ENCODE results near the gene MTMR3.

MTMR3 gene

DNA sequence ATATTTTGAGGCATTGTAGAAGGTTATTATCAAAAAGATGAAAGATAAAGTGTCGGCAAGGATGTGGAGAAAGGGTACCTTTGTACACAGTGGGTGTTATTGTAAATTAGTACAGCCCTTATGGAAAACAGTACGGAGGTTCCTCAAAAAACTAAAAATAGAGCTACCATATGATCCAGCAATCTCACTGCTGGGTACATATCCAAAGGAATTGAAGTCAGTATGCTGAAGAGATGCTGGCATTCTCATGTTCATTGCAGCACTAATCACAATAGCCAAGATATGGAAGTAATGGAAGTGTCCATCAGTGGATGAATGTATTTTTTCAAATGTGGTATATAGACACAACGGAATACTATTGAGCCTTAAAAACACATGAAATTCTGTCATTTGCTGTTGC lies 15.1 kb upstream of the MTMR3 start:
- no peak overlapping the region for H3K4me3 ChIP-seq (ENCODE audit: low read depth, low read length)

DNA sequence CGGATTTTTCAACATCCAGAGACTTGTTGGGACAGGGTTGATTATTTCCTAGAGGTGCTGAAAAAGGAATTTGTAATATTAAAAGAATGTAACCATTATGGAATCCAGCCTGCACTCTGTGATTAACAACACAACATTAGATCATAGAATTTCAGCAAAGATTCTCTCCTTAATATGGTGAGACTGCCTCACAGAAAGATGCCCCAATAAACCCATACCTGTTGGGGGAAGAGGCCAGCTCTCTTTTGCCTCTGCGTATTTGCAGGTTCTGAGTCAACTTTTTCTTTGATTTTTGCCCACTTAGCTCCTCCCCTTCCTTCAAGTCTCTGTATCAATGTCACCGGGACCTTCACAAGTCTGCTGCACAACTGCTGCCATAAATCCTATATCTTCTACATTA lies 12.4 kb upstream of the MTMR3 start:
- no peak overlapping the region for H3K4me3 ChIP-seq (ENCODE audit: low read depth, low read length)

DNA sequence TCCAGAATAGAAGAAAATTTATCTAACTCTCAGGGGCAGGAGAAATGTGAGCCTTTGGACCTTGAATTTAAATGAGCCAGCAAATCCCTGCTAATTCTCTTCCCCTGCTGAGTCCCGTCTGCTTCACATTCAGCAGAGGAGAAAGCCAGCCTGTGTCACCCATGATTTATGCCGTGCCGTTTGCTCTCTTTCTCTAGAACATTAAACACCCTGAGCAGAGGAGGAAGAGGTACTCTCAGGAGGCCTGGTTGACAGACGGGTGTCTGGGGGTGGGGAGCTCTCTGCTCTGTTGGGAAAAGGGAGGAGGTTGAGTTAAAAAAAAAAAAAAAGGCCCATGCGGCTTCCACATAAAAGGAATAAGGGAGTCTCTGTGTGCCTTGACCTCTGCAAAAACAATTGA lies 11.3 kb upstream of the MTMR3 start:
- no peak overlapping the region for H3K4me3 ChIP-seq (ENCODE audit: low read depth, low read length)

DNA sequence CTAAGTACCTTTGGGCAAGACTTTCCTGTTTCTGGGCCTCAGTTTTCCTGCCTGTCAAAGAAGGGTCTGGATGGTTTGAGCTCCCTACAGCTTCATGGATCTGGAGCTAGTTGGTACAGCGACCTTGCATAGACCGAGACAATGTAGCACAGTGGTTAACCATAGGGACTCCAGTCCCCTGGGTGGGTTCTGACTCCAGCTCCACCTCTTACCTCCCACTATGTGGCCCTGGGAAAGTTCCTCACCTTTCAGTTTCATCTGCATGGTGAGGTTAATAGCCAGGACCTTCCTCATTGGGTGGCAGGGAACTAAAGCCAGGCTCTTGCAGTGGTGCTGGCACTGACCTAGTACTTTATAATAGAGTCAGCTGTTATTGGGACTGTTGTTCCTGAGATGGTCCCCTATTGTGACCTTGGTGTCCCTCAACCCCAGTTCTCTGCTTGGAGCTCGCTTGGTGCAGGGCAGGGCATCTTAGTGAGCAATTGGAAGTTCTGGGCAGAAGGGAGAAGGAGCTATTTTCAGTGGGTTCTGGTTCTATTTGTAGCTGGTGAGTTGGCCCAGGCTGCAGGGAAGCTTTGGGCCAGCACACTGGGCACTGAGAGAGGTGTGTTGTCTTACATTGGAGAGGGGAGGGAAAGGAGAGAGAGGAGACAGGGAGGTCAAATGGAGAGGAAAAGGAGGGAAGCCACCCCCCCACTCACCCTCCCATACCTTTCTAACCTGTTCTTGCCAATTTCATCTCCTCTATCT lies 10.7 kb upstream of the MTMR3 start:
- no peak overlapping the region for H3K4me3 ChIP-seq (ENCODE audit: low read depth, low read length)

DNA sequence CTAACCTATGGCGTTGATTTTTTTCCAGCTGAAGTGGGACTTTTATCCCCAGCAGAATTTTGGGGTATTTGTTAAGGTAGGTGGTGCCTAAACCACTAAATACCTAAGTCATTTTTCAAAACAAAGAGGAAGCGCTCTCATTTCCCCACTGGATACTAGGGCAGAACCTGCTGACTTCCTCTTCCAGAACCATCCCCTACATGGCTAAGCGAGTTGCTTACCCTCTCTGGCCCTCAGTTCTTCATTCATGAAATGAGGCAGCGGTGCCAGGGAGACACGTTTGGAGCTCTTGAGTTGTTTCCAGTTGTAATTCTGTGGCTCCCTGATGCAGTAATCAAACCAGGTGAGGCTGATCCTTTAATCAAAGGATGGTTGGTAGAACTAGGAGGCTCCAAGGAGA lies 10.0 kb upstream of the MTMR3 start:
- H3K4me3 ChIP-seq (ENCODE audit: low read depth, low read length): no peak overlapping the region

DNA sequence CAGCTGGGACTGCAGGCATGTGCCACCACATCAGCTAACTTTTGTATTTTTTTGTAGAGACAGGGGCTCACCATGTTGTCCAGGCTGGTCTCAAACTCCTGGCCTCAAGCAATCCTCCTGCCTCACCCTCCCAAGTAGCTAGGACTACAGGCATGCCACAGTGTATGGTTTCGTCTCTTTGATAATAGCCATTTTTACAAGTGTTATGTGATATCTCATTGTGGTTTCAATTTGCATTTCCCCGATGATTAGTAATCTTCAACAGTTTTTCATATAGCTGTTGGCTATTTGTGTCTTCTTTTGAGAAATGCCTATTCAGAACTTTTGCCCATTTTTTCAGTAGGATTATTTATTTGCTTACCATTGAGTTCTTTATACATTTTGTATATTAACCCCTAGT lies 9.0 kb upstream of the MTMR3 start:
- no peak overlapping the region for H3K4me3 ChIP-seq (ENCODE audit: low read depth, low read length)

DNA sequence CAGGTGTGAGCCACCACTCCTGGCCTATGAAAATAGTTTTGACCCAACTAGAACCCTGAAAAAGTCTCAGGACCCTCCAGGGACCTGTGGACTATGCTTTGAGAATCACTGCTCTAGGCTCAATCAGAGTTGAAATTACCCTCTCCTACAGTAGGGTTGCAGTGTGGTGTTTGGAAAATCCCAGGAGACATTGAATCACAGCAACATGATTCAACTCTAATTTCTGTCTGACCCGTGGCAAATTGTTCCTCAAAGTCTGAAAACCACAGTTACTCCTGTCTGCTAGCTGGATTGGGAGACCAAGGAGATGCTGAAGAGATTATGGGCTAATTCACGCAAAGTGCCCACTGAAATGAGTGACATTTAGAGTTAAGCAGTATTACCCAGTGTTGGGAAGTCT lies 5.4 kb upstream of the MTMR3 start:
- H3K4me3 ChIP-seq (ENCODE audit: low read depth, low read length): no peak overlapping the region

DNA sequence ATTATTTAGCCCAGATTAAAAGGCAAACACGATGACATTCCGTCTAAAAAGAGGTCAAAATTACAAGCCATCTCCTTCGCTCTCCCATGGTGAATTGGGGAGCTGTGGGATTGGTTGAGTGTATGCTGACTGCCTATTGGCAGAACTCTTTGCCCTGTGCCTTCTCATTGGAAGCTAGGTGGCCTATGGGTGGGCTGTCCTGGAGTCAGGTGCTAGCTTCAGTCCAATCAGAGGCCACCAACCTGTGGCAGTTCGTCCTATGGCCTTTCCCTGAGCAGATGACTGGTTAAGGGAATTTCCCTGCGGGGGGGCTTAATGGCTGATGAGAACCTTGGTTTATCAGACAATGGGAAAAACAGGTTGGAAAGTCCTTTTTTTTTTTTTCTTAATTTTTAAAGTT lies 3.2 kb upstream of the MTMR3 start:
- H3K4me3 ChIP-seq (ENCODE audit: low read depth, low read length): no peak overlapping the region

DNA sequence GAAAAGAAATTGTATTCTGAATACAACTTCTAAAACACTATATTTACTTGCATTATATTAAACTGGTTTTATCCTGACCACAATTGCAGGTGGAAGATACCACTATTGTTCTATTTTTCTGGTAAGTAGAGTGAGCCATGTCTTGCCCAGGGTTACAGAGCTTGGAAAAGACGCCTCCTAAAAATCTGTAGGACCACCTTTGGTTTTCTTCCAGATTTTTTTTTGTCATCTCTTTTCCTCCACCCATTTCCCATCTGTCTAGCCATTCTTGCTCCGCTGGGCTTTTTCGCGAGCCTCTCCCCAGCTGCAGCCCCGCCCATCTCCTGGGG lies 294 bp upstream of the MTMR3 start:
- H3K4me3 ChIP-seq (ENCODE audit: low read depth, low read length): no peak overlapping the region

DNA sequence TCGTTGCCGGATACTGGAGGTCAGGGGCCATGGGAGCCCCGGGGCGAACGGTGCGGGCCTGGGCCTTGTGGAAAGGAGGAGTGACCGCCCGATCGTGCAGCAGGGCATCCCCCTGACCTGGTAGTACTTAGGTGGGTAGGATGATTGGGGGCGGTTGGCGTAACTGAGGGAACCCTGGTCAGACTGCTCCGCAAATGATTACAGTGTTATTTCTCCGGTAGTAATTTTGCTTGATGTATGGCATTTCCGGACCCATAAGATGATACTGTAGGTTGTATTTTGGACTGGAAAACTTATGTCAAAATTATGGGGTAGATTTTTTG lies 762 bp downstream of the MTMR3 start:
- H3K4me3 ChIP-seq (ENCODE audit: low read depth, low read length): peak overlapping the region; percentile 85

DNA sequence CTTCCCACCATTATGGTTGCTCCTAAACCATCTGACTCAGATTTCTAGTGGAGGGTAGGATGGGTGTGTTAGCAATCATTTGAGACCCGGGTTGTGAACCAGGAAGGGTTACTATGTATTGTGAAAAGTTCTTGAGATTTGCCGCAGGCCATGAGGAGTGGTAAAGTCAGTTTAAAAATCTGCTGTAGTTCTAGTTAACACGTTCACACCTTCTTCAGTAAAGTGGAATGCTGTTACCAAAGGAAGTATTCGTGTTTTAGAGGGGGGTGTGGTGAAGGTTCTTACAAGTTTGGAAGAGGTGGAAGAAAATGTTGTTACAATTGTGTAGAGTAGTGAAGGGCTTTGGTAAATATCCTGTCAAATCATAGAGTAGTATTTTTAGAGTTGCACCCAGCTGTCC lies 2.6 kb downstream of the MTMR3 start:
- H3K4me3 ChIP-seq (ENCODE audit: low read depth, low read length): no peak overlapping the region

DNA sequence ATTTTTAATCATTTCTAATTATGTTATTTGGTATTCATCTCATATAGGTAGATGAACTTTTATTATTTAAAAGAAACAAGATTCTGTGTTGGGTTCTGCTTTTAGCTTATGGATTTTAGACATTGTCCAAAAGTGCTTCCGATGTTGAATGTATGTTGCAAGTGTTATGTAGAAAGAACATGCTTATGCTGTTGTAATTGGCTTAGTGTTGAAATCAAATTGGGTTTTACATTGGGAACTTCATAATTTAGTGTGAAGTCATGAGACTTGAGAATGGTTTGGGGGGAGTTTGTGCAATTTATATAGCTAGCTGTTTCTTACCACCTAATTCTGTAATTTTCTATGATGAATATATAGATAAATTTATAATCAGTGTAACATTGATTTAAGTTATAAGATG lies 3.6 kb downstream of the MTMR3 start:
- no peak overlapping the region for H3K4me3 ChIP-seq (ENCODE audit: low read depth, low read length)

DNA sequence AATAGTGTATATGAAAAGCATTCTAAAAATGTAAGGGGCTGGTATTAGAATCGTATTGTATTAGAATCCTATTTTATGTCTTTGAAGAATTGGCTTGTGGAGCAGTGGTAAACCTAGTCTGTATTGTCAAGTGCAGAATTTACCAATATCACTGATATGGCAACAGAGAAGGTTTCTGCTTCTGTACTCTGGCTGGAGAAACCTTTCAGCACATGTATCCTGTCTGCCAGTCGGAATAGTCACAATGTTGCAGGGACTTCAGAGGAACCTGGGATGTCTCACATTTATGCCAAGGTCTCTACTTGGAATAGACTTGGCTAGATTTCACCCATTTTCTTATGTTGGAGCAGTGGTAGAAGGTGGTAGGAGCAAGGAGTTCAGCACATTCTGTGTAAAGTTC lies 4.4 kb downstream of the MTMR3 start:
- H3K4me3 ChIP-seq (ENCODE audit: low read depth, low read length): no peak overlapping the region

DNA sequence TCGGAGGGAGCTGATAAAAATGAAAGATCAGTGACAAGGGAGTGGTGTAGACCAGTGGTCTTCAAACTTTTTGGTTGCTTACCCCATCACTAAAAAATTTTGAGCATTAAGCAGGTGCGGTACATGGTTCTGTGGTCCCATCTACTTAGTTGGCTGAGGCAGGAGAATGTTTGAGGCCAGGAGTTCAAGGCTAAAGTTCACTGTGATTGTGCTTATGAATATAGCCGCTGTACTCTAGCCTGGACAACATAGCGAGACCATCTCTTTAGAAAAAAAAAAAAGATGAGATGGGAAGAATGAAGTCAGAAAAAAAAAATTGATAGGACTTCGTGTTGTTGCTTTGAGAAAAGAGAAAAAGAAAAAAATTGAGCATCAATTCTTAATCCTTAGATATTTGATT lies 7.8 kb downstream of the MTMR3 start:
- H3K4me3 ChIP-seq (ENCODE audit: low read depth, low read length): no peak overlapping the region

DNA sequence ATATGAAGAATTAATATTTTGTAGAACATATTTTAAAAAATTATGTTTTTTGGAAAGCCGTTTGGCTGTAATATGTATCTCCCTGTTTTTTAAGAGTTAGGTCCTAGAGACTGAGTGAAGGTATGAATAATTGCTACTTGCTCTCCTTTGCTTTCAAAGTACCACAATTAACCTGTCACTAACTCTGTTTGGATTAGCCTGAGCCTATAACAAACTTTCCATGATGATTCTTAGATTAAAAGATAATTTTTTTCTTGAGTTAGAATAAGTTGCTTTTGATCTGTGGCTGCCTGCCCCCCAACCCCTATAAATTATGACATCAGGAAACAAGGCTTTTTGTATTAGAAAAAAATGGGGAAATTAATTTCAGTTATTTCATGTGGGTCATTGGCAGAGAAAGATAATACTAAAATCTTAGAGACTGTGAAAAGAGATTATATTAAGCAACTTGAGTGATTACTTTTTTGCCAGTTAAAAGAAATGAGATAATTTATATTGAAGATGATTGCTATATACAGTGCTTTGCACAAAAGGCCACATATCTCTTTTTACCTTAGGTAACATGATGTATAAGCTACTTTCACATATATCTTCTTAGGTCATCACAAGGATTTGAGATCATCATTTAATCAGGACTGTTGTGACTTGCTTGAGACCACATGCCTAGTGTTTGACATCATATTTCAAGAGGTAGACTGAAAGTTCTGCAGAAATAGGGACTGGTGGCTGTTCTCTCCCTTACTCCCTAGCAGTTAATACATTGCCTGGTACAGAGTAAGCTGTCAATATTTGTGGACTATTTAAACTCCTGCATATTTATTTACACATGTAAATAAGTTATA lies 9.6 kb downstream of the MTMR3 start:
- no peak overlapping the region for H3K4me3 ChIP-seq (ENCODE audit: low read depth, low read length)

DNA sequence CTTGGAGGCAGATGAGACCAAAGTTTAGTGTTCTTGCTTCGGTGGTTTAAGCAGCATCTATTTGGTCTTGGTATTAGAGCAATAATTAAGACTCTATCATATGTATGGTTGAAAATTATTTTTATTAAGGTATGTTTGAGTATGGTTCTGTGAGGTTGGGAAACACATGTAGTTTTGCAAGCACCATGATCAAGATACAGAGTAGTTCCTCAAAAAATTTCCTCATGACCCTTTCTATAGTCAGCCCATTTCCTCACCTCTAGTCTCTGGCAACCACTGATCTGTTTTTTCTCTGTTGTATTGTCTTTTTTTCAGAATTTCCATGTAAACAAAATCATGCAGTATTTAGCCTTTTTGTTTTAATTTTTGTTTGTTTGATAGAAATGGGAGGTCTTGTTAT lies 18.4 kb downstream of the MTMR3 start:
- H3K4me3 ChIP-seq (ENCODE audit: low read depth, low read length): no peak overlapping the region

DNA sequence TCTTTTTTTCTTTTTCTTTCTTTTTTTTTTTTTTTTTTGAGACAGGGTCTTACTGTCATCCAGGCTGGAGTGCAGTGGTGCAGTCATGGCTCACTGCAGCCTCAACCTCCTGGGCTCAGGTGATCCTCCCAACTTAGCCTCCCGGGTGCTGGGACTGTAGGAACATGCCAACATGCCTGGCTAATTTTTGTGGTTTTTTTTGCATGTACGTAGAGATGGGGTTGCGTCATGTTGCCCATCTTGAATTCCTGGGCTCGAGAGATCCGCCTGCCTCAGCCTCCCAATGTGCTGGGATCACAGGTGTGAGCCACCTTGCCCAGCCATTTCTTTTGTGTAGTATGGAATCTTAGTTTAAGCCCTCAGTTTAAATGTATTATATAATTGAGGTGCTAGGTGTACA lies 20.4 kb downstream of the MTMR3 start:
- no peak overlapping the region for H3K4me3 ChIP-seq (ENCODE audit: low read depth, low read length)

DNA sequence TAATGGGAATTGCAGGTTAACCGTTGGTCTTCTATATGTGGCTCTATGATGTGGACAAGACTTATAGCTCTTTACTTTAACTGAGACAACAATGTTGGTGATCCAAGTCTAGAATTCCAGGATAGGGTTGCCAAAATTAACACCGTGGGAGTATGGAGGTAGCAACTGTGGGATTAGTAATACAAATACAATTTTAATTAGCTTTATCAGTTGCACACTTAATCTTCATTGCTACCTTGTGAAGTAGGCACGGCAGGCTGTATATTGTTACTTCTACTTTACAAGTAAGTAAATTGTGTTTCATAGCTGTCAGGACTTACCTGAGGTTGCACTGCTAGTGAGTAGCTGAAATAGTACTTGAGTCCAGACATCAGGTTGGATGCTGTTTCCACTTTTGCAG lies 21.0 kb downstream of the MTMR3 start:
- H3K4me3 ChIP-seq (ENCODE audit: low read depth, low read length): no peak overlapping the region

DNA sequence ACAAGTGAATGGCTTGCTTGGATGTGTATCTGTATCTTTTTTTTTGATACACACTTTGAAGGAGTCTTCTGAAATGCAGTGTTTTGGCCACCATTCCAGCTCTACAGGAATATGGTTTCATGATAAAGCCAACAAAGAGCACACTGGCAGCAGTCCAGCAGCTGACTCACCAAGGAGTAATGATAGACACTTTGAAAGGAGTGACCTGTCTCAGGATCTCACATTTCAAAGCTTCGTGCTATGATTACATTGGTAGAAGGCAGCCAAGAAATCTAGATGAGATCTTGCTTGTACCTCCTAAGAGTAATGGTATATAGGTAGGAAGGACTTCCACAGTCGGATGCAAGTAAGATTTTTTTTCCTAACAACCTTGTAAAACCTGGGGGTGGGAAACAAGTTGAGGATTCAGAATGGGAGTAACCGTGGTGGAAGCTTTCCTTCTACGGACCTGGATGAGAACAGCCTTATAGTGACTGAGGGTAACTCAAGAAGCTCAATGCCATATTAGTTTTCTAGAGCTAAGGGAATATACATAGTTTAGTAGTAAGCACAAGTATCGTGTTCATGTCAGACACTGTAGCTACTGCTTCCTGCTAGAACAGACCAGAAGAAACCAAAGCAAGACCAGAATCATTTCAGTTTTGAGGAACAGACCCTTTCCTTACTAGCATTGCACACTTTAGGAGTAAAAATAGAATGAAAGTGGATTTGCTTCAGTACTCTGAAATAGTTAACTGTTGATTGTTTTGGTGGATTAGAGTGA lies 25.0 kb downstream of the MTMR3 start:
- no peak overlapping the region for H3K4me3 ChIP-seq (ENCODE audit: low read depth, low read length)

DNA sequence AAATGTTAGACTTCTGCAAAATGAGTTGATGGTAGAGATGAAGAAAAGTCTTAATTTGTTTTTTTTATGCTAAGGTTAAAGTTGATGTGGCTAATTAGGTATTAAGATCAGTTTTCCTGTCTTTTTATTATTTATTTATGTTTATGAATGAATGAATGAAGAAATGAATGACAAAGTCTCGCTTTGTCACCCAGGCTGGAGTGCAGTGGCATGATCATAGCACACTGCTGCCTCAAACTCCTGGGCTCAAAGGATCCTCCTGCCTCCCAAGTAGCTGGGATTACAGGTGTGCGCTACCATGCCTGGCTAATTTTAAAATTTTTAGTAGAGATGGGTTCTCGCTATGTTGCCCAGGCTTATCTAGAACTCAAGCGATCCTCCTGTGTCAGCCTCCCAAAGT lies 29.2 kb downstream of the MTMR3 start:
- H3K4me3 ChIP-seq (ENCODE audit: low read depth, low read length): no peak overlapping the region

DNA sequence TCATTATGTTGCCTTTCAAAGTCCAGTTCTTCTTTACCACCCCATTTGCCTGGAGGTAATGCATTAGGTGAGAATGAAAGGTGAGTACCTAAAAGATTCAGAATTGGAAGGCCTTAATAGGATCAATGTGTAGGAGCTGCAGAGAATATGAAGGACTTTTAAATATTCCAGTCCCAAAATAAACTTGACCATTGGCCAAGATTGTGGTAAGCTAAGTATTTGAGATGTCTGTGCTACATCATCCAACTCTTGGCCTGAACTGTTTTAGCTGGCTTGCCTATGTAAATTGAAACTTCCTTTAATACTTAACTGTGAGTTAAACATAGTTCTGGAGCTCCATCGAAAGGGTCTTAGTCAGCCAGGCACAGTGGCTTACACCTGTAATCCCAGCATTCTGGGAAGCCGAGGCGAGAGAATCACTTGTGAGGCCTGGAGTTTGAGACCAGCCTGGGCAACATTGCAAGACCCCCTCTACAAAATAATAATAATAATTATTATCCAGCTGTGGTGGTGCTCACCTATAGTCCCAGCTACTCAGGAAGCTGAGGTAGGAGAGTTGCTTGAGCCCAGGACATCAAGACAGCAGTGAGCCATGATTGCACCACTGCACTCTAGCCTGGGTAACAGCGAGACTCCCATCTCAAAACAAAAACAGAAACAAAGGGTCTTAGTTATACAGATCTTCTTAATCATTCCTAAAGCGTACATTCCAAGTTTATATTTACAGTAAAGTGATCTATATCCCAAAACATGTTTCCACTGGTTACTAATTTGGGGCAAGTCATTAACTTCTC lies 29.8 kb downstream of the MTMR3 start:
- H3K4me3 ChIP-seq (ENCODE audit: low read depth, low read length): no peak overlapping the region
